ENCODE measurements around the gene TANGO6. TPM values are rescaled to one million over a fixed set of nuclear protein-coding genes. Genes with fewer than 3 reads are reported as not detected.

TANGO6 gene
- total RNA-seq, 1 donor from 2014 or later = 10.5 TPM

DNA sequence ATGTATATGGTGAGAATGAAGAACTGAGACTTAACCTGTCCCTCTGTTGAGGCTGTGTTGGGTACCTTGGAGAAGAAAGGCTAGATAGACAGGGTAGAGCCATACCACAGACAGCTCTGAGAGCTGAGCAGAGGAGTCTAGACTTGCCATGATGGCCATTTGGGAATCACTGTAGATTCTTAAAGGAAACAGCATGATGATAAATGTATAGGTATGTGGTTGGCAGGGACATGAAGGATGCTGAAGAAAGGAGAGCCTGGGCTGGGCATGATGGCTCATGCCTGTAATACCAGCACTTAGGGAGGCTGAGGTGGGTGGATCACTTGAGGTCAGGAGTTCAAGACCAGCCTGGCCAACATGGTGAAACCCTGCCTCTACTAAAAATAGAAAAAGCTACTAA is 147.7 kb downstream of the TANGO6 start:
- intact Hi-C loops (cut with DNase I) = loop anchor here (10.0 kb wide), 1 partner anchor 114 kb away; the partner anchor contains the start of gene HAS3
- DNase-seq (ENCODE audit: low spot score) = no peak

DNA sequence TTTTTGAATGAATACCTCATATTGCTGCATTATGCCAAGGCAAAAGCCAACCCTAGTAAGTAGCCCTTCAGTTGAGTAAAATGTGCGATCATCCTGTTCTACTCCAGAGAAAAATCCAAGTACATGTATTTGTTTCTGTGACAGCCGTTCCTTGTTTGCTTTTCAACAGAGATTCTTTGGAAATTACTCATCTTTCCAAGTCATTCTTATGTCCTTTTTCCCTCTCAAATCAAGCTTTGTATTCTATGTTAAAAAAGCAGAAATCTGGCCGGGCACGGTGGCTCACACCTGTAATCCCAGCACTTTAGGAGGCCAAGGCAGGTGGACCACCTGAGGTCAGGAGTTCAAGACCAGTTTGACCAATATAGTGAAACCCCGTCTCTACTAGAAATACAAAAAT is 149.2 kb downstream of the TANGO6 start:
- DNase-seq (ENCODE audit: low spot score) = no peak
- intact Hi-C loops (cut with DNase I) = loop anchor here (10.0 kb wide), 1 partner anchor 112 kb away; the partner anchor contains the start of gene HAS3

DNA sequence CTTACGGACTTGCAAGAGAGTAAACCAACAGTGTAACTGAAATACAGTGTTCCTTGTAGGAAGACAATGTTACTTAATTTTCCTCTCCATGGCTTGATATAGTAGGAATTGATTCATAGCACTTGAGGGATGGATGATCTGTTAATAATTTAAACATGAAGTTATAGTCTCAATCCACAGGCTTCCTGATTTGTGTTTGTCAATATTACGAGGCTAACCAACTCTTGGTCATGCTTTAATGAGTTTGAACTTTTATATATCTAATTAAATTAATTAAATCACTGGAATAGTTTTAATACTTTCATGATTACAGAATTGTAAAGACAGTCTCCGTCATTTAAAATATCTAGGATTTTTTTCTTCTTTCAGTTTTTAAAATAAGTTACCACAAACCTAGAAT is 150.1 kb downstream of the TANGO6 start:
- no peak for DNase-seq (ENCODE audit: low spot score)
- intact Hi-C loops (cut with DNase I) = loop anchor here (10.0 kb wide), 1 partner anchor 111 kb away; the partner anchor contains the start of gene HAS3

DNA sequence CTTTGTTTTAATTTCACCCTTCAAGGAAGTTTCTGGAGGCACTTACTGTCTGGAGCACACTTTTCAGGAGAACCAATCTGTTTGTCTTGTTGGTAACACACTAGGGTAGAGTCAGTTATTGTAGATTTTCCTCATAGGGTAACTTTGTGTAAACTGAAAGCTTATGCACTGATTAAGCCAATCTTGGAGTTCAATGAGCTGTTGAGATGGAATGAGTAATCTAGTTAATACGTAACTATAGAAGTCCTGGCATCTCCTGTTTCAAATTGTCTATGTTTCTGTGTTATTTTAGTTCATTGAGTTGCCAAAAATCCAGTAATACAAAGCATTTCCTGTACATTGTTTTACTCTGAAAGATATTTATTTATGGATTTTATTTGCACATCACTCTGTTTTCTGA is 150.6 kb downstream of the TANGO6 start:
- DNase-seq (ENCODE audit: low spot score) = no peak
- intact Hi-C loops (cut with DNase I) = loop anchor here (10.0 kb wide), 1 partner anchor 111 kb away; the partner anchor contains the start of gene HAS3

DNA sequence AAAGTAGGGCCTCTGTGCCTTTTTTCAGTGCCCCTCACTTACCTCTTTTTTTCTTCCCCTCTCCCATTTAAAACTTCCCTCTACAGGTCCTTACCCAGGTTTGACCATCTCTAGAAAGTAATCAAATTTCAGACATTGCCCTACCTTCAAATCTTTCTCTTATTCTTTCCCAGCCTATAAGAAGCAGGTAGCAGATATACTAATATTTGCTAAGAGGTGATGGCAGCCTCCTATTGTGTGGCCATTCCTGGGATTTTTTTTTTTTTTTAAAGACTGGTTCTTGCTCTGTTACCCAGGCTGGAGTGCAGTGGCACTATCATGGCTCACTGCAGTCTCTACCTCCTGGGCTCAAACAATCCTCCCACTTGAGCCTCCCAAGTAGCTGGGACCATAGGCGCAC is 151.0 kb downstream of the TANGO6 start:
- intact Hi-C loops (cut with DNase I) = loop anchor here (10.0 kb wide), 1 partner anchor 110 kb away; the partner anchor contains the start of gene HAS3
- DNase-seq (ENCODE audit: low spot score) = no peak

DNA sequence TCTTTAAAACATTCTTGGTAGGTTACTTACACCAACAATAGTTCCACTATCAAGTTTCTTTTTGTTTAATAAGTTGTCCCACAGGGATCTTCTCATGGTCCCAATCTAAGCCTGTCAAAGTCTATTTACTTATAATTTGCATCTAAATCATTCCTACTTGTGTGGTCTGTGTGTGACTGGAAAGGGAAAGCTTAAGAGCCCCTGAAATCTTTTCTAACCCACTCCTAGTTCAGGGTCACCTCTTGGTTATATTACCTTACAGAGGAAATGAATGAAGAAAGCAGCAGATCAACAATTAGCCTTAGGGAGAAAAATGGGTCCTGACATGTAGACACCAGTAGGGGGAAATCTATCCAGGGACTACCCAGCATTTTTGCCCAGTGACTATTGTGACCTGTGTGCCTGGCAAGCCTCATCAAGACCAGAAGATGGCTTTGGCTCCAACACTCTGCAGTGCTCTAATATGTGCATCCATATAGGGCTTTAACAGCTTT is 151.7 kb downstream of the TANGO6 start:
- intact Hi-C loops (cut with DNase I) = loop anchor here (10.0 kb wide), 1 partner anchor 110 kb away; the partner anchor contains the start of gene HAS3
- no peak for DNase-seq (ENCODE audit: low spot score)

DNA sequence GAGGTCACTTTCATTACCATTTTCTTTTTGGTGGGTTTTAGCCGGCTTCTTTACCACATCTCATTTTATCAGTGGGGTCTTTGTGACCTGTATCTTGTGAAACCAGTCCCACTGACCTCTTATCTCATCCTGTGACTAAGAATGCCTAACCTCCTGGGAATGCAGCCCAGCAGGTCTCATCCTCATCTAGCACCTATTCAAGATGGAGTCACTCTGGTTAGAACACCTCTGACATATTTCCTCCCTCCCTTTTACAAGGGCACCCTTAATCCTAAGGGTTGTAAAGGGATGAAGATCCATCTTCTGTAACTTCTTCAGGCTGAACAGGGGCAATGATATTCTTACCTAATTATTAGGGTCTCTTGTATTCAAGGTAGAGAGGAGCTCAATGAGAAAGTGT is 154.2 kb downstream of the TANGO6 start:
- intact Hi-C loops (cut with DNase I) = loop anchor here (10.0 kb wide), 1 partner anchor 107 kb away; the partner anchor contains the start of gene HAS3

DNA sequence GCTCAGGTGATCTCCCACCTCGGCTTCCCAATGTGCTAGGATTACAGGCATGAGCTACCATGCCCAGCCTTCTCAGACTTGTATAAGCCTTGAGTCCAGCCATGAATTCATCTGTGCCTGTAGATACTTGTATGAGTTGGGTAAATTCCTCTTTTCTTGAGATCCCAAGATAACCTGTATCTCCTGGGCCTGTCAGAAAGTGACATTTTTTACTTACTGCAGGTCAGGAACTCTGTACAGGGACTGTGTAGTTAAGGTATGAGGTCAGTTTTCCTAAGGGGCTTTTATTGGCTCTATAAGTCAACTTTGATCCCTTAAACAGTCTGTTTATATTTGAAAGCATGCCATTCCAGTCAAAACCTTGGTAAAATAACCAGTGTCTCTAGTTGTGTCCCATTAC is 155.8 kb downstream of the TANGO6 start:
- DNase-seq (ENCODE audit: low spot score) = no peak
- intact Hi-C loops (cut with DNase I) = loop anchor here (10.0 kb wide), 1 partner anchor 106 kb away; the partner anchor contains the start of gene HAS3

More for the DNA sequence above, 154.2 kb downstream of the TANGO6 start:
- DNase-seq (ENCODE audit: low spot score) = no peak

DNA sequence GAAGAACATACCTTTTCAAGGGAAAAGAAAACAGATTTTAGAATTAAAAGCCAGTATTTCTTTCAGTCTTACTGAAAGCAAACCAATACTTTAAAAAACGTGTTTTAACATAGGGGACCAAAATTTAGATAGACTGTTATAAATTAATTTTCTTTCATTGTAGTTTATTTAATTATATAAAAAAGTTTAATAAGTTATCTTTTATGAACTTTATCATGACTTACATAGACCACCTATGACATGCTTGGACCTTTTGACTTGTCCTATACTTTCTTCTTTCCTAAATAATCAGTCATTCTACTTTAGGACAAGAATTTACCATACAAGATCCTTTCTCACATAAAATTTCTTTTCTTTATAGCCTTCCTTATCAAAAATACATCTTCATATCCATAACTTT is 160.2 kb downstream of the TANGO6 start:
- no peak for DNase-seq (ENCODE audit: low spot score)
- intact Hi-C loops (cut with DNase I) = no loop called here

DNA sequence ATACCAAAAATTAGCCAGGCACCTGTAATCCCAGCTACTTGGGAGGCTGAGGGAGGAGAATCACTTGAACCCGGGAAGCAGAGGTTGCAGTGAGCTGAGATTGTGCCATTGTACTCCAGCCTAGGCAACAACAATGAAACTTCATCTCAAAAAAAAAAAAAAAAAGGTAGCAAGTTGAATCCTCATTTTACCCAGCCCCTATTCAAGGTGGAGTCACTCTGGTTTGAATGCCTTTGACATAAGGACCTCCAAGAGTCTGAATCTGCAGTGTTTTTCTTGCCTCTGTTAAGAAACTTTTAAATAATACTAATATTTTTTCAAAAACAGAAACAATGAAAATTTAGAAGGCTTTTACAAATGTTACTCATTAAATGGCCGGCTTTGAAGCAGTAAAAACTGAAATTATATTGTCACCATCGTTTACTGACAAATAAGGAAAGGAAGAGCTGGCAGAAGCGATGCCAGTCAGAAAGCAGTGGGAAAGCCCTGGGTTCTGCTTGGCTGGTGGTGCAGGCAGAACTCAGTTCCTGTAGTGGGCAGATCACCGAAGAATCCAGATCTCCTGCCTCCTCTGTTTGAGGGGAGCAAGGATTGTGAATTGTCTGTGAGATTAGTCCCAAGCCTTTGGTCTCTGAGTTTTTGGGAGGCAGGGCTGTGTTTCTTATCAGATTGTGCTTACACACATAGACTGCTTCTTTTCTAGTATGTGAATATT is 162.5 kb downstream of the TANGO6 start:
- DNase-seq (ENCODE audit: low spot score) = no peak
- intact Hi-C loops (cut with DNase I) = no loop called here

DNA sequence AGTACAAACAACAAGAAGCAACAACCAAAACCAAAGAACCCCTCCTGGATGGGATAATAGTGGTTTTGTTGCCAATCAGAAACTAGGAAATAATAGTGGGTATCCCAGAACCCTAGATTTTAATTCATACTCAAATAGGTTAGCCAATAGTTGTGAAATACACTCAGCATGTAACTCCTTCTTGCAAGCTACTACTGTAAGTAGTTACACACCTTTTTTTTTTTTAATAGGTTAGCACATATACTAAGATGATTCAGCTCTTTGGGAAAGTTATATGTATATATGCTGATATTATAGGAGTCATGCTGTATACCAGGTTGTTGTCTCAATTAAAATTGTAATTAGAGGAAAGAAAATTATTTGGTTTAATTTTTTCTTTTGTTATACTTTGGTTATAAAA is 169.6 kb downstream of the TANGO6 start:
- intact Hi-C loops (cut with DNase I) = no loop called here
- no peak for DNase-seq (ENCODE audit: low spot score)

DNA sequence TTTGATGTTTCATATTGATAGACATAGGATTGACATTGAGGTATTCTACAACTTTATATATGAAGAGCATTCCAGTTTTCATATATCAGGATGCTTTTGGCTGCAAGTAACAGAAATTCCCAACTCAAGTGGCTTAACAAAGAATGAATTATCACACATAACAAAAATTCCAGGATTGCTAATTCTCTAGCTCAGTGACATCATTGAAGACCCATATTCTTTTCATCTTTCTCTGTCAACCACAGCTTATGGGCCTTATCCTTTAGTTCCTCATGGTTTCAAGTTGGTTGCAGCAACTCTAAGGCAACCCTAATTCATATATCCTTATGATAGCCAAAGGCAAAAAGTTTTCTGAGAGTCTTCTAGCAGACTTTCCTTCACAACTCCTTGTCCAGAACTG is 170.7 kb downstream of the TANGO6 start:
- intact Hi-C loops (cut with DNase I) = no loop called here
- DNase-seq (ENCODE audit: low spot score) = no peak

DNA sequence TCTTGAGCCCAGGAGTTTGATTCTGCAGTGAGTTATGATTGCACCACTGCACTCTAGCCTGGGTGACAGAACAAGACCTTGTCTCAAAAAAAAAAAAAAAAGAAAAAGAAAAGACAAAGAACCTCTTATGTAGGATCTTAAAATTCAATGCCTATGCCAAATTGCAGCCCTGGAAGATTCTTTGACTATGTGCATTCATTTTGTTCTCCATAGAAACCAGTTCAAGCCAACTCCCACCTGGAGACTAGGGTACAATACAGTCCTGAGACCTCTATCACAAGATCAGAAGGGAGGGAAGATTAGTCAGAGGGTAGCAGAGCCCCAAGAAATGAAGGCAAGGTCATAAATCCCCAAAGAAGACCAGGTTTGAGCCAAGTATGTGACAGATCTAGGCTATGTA is 171.5 kb downstream of the TANGO6 start:
- DNase-seq (ENCODE audit: low spot score) = no peak
- intact Hi-C loops (cut with DNase I) = no loop called here

DNA sequence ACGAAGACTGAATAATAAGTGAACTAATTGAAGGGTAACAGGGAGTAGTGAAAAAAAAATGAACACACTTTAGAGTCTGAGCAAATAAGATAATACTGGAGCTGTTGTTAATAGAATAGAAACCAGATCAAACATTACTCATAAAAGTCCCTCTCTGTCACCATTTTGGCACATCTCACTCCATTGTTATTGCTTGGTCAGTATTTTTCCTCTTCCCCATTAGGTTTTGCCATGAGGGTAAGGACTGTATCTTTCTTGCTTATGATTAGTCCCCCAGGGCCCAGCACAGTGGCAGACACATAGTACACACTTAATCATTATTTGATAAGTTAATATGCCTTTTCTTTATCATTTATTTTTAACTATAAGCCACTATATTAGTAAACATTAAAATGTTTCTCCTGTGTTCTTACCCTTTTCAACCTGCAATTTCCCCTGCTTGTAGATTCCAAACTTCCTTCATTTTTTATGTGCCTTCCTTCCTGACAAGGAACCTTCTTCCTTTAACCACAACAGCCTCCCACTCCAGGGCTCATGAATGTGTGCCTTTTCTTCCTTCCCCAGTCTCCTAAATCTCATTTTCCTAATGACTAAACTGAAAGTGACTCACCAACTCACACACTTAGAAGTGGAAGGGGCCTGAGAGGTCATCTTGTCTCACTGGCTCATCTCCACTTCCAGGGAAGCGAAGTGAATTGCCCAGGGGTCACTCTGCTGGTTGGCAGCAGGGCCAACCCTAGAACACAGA is 173.9 kb downstream of the TANGO6 start:
- no peak for DNase-seq (ENCODE audit: low spot score)
- intact Hi-C loops (cut with DNase I) = no loop called here

DNA sequence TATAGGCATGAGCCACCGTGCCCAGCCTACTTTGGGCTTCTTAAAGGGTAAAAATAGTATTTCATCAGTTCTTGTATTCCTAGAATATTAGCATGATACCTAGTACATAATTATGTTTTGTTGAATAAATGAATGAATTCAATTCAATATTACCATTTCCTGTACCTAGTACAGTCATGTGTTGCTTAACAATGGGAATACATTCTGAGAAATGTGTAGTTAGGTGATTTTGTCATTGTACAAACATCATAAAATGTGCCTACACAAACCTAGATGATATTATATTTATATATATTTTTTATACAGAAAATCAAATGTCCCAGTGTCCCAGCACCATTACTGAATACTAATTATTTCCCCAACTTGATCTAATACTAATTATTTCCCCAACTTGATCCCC is 176.5 kb downstream of the TANGO6 start:
- DNase-seq (ENCODE audit: low spot score) = no peak
- intact Hi-C loops (cut with DNase I) = no loop called here

DNA sequence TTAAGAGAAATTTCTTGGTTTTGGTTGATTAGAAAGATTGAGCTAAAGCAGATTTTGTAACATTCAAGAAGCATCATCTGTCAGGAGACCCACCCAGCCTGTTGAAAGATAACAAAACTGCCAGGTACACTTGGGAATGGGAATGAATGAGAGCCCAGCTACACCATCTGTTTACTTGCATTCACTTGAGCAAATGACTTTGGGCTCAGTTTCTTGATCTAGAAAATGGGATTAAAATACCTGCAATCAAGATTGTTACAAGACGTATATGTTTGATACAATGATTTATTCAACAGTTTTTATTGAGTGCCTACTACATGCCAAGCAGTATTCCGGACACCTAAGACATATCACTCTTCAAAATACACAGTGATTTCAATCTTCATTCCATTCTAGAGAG is 185.8 kb downstream of the TANGO6 start:
- no peak for DNase-seq (ENCODE audit: low spot score)
- intact Hi-C loops (cut with DNase I) = no loop called here

DNA sequence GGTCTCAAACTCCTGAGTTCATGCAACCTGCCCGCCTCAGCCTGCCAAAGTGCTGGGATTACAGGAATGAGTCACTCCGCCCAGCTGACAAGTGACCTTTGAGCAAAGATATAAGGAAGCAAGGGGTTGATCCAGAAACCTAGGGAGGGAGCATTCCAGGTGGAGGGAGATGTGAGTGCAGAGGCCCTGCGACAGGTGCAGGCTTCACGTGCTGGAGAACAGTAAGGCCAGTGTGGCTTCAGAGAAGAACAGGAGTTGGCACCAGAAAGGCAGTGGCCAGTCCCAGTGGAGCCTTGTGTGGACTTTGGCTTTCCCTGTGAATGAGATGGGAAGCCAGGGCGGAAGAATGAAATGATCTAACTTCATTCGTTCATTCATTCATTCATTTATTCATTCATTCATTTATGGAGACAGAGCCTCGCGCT is 188.6 kb downstream of the TANGO6 start:
- intact Hi-C loops (cut with DNase I) = no loop called here
- no peak for DNase-seq (ENCODE audit: low spot score)

DNA sequence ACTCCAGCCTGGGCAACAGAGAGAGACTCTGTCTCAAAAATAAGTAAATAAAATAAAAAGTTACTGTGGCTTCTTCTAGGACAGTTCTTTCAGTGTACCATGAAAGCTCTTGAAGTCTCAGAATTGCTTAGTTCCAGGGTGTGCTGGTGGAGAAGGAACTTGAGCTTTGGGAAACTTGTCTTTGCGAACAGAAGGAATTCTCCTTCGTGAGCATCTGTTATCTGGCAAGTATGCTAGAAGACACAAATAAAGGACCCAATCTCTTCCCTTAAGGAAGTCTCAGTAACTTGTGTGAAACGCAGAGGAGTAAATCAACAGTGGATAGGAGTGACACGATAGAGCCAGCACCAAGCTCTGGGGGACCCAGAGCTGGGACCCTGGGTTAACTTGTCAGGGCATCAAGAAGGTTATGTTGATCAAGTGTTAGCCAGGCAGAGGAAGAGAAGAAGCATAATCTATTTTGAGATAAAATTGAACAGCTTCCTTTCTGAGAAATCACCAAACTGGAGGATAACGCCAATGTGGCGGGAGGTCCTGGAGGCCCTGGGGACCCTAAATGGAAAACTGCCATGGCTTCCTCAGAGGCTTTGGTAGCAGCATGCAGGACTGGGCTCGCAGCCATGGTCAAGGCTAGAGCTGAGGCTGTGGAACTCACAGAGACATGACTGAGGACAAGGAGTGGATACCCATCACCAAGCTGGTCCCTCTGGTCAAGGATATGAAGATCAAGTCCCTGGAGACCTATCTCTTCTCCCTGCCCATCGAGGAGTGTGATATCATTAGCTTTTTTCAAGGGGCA is 190.0 kb downstream of the TANGO6 start:
- DNase-seq (ENCODE audit: low spot score) = no peak
- intact Hi-C loops (cut with DNase I) = no loop called here

DNA sequence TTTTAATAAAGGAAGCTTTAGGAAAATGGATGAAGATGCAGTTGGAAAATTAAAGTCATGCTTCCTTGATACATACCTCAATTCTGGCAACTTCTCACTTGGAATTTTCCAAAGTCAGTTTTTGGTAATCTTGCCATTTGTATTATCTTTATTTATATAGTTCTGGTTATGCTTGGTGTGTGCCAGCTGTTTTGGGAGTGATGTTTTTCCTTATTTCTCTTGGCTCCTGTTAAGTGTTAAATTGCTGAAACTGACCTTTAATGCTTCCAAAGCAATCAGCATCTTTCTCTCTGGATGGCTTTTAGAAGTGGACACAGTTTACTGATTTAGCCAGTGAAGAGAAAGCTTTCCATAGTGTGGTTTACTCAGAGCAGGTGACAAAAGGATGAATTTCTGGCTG is 192.0 kb downstream of the TANGO6 start:
- DNase-seq (ENCODE audit: low spot score) = no peak
- intact Hi-C loops (cut with DNase I) = no loop called here
